Cerebellar cortex (tissue), 1 donor: ENCODE results near the gene CDH3.

Source experiments
- DNase-seq: peaks from one replicate; pipeline ENCODE4 v3.0.0-alpha.2; 2015; ENCODE audit warnings: low spot score

Gene CDH3

DNA sequence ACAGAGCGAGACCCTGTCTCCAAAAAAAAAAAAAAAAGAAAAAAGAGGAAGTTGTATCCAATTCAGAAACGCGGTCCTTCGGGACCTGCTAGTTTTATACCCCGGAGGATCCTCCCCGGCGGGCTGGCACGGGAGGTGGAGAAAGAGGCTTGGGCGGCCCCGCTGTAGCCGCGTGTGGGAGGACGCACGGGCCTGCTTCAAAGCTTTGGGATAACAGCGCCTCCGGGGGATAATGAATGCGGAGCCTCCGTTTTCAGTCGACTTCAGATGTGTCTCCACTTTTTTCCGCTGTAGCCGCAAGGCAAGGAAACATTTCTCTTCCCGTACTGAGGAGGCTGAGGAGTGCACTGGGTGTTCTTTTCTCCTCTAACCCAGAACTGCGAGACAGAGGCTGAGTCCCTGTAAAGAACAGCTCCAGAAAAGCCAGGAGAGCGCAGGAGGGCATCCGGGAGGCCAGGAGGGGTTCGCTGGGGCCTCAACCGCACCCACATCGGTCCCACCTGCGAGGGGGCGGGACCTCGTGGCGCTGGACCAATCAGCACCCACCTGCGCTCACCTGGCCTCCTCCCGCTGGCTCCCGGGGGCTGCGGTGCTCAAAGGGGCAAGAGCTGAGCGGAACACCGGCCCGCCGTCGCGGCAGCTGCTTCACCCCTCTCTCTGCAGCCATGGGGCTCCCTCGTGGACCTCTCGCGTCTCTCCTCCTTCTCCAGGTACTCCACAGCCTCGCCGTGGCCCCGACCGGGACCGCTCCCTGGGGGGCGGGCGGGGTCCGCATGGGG lies at the start of gene CDH3:
CDH3 (plus strand) TSS at position 596 of the 779 bp plus-strand sequence; CDS start at position 666, 70 bp downstream.
- no peak for DNase-seq

DNA sequence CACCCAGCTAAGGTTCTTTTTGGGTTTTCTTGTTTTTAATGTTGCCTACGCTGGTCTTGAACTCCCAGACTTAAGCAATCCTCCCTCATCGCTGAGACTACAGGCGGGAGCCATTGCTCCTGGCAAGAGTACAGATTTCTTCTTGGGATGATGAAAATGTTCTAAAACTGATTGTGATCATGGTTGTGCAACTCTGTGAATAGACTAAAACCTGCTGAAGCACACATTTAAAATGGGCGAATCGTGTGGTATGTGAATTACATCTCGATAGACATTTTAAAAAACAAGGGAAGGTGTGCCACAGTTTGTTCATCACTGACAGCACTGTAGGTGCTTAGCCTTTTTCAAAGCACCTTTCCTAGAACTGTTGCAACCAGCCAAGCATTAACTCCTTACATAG lies 48.8 kb upstream of the CDH3 start:
- no peak for DNase-seq

DNA sequence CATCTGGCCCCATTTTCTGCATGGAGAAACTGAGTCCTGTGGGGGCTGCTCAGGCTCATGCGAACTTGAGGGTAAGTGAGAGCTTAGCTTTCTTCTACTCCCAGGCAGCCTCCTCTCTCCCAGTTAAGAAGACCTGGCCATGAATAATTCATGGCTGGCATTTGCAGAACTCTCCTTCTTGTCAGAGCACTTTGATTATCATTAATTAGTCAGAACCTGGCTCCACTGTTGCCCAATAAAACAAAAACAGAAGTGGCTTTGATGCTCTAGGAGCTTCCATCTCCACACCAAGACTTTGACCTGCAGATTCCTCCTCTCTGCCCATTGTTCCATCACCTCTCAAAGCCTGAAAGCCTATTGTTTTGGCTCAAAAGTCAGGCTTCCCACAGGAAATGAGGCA lies 45.5 kb upstream of the CDH3 start:
- DNase-seq: no peak

DNA sequence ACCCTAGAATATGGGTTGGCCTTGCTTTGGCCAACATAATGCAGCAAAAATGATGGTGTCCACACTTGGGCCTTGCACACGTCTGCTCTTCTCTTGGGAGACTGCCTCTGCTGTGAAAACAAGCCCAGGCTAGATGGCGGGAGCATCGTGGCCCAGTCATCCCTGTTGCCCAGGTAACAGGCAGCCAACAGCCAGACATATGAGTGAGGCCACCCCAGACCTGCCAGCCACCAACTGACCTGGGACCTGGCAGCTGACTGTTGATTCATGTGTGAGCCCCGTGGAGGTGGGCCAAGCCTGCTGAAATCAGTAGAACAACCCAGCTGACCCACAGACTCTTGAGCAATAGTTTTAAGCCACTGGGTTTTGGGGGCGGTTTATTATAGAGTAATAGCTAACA lies 39.4 kb upstream of the CDH3 start:
- DNase-seq: no peak

DNA sequence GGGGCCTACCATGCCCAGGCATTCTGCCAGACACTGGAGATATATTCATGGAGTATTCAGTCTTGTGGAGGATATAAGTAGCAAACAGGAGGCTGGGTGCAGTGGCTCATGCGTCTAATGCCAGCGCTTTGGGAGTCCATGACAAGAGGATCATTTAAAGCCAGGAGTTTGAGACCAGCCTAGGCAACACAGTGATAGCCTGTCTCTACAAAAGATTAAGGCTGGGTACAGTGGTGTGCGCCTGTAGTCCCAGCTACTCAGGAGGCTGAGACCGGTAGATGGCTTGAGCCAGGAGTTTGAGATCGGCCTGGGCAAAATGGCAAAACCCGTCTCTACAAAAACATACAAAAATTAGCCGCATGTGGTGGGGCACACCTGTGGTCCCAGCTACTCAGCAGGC lies 37.7 kb upstream of the CDH3 start:
- no peak for DNase-seq

DNA sequence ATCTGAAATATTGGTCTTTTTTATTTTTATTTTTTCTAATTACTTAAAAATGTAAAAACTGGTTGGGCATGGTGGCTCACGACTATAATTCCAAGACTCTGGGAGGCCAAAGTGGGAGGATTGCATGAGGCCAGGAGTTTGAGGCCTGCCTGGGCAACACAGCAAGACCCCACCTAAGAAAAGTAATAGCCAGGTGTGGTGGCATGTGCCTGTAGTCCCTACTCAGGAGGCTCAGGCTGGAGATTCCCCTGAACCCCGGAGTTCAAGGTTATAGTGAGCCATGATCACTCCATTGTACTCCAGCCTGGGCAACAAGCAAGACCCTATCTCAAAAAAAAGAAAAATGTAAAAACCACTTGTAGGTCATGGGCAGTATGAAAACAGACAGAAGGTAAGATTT lies 36.8 kb upstream of the CDH3 start:
- no peak for DNase-seq

DNA sequence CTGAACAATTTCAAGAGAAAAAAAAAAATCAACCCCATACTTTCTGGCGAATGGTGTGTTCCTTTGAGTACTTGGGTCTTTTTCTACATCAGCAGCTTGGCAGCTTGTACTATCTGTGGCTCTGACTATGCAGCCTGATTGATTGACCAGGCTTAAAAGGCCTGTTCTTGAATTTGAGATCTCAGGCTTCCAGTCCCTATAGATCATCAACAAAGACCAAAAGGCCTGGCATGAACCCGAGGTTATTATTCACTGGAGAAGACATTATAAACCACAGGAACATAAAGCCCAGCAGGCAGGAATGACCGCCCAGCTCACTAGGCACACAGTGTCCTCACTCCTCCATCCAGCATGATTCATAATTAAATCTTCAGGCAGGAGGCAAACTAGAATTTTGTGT lies 32.1 kb upstream of the CDH3 start:
- DNase-seq: no peak

DNA sequence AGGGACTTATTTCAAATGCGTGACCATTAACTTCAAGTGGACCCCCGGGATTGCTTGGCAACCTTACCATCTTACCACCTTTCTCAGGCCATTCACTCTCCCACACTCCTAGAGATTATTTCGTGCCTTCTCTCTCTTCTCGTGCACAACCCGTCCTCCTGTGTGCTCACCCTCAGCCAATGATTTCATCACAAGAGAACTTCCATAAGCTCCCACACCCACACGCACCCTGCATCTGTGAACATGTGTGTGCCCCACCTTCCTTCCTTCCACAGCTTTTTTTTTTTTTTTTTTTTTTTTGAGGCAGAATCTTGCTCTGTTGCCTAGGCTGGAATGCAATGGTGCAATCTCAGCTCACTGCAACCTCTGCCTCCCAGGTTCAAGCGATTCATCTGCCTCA lies 27.4 kb upstream of the CDH3 start:
- no peak for DNase-seq

DNA sequence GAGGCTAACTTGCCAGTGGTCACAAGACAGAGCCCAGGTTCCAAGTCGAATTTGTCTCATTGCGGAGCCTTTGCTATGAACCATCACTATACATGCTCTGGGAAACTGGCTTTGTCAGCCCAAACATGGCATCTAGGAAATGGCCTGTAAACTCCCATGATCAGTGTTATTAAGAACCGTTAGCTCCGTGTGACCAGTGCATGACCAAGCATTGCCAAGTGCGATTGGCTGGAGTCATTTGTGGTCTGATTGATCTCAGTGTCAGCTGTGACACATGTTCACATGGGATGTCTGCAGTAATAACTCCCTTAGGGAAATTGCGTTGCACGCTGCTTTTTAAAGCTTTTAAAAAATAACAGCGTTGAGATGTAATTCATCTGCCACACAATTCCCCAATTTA lies 18.6 kb upstream of the CDH3 start:
- DNase-seq: no peak

DNA sequence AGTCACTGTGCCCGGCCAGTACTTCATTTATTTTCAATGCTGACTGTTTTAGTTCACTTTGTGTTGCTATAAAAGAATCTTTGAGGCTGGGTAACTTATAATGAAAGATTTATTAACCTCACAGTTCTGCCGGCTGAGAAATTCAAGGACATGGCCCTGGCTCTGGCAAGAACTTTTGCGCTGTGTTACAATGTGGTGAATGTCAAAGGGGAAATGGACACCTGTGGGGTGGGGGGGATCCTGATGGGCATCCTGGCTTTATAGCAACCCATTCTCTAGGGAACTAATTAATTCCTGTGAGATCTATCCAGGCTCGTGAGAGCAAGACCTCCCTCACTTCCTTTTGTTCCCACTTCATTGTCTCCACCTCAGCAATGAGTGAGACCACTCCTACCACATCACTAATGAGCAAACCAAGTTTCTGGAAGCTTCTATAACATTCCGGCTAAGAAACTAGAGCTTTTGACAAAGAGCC lies 17.1 kb upstream of the CDH3 start:
- DNase-seq: no peak

DNA sequence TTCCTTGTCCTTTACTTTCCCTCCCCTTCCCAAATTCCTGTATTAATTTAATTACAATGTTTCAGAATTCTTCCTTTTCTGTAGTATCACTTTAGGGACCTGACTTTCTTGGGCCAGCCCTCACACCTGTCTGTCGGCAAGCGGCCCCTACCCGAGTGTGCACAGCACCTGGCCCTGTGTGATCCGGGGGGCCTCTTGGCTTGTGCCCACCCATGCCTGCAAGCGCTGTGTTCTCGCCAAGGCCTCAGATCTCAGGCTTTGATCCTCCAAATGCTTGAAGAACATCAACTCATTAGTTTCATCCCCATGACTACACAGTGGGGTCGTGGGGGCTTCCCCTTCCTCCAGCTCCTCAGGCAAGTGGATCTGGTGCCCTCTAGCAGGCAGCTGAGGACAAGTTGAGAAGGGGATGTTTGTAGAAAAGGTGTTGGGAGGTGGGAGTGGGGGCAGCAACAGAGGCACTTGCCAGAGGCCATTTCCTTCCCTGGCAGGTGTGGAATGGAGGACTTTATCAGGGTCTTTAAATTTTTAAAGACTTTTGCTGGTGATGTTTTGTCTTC lies 15.7 kb upstream of the CDH3 start:
- no peak for DNase-seq

DNA sequence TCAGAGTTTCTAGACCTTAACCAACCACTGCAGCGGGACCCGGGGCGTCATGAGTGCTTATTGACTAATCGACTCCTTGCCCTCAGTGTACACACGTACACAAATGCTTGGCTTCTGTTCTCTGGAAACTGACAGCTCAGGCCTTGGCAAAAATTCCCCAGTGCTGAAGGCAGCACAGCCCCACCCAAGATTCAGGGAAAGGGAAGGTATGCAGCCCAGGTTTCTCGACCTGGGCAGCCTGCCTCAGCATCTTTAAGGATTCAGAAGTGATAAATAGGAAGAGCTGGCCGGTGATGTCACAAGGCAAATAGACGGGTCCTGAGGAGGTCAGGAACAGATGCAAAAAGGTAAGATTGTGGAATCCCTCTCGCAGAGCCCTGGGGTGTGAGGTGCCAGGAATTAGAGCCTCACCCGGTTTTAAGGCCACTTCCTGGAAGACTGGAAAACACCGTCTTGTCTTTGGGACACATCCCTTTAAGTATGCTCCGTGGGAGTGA lies 9.0 kb upstream of the CDH3 start:
- DNase-seq: no peak

DNA sequence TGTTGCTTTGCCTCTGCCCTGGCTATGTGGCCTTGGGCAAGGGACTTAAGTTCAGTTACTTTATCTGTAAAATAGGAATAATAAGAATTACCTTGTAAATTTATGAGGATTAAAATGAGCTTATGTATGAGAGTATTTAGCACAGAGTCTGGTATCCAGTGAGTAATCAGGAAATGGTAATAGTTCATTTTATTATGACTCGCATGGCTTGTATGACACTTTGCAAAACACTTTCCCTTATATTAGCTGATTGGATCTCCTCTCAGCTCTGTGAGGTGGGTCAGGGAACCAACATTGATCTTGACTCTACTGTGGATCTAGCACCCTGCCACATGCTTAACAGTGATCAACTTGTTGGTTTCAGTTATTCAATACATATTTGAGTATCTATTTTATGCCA lies 8.3 kb upstream of the CDH3 start:
- no peak for DNase-seq

DNA sequence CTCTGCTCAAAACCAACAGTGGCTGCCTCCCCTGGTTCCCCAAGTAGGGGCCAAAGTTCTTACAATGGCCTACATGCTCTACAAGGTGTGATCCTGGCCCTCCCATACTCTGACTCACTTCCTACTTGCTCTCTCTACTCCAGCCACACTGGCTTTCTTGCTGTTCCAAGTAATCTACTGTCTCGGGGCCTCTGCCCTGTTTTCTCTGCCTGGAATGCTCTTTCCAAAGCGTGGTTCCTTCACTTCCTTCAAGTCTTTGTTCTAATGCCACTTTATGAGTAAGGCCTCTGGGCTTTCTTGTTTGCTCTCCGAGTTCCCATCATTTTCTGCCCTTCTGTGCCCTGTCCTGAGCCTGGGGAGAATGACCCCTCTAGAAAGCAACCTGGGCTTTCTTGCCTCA lies 4.1 kb upstream of the CDH3 start:
- DNase-seq: no peak

DNA sequence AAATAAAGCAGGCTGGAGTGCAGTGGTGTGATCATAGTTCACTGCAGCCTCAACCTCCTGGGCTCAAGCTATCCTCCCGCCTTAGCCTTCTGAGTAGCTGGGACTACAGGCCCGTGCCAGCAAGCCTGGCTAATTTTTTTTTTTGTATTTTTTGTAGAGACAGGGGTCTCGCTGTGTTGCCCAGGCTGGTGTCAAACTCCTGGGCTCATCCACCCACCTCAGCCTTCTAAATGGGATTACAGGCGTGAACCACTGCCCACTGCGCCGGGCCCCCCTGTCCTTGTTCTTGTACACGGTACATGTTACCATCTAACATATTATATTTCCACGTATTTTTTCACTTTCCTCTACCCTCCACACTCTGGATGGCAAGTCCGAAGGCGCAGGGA lies 3.1 kb upstream of the CDH3 start:
- no peak for DNase-seq

DNA sequence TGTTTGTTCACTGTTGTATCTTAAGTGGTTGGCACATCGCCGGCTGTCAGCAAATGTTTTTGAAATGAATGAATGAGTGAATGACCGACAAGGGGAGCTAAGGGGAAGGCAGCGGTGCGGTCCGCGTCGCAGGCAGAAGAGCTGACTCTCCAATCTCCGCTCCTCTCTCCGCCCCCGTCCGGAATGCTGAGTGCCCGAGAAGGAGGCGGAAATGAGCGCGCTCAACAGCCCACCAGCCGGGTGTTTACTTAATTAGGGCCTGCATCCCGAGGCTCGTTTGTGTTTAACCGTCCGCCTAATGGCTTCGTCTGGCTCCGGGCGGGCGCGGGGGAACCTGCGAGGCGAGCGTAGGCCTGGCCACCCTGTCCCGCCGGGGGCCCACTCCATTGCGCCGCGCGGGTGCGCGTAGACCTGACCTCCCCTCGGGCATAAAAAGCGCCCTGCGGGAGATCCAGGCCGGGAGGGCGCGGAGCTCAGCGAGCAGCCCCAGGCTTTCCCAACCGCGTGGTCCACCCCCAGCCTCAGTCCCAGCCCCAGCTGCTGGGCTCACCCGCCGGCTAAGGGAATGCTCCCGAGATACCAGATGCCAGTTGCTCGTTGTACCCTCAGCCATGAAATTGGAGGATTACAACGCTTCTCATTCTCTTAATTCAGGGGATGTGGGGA lies 2.5 kb upstream of the CDH3 start:
- DNase-seq: no peak

DNA sequence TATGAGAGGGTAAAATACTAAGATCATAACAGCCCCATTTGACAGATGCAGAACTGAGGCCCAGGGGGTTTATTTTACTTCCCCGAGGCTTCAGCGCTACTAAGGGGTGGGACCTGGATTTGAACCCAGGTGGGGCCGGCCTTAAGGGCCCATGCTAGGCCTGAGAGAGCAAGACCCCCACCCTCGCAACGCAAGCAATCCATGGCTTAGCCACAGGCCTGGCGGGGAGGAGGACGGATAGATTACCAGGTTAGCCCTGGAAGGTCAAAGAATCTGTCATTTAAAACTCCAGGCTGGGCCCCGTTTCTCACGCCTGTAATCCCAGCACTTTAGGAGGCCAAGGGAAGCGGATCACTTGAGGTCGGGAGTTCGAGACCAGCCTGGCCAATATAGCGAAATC lies 1.9 kb upstream of the CDH3 start:
- DNase-seq: no peak

DNA sequence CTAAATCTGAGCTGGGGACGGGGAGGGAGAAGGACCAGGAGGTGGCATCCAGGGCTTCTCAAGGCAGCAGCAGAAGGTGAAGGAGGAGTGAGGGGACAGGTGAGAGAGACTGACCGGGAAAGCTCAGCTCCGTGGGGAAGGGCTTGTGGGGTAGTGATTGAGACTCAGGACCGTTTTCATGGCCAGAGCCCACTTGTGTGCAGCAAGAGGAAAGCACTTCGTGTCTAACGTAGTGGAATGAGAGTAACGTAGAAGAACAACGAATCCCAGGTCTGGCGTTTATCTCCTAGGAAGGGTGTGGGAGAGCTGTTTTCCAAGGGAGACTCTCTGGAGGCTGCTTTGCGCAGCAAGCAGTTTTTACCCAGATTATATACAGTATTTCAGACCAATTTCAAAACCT lies 1.3 kb upstream of the CDH3 start:
- no peak for DNase-seq

DNA sequence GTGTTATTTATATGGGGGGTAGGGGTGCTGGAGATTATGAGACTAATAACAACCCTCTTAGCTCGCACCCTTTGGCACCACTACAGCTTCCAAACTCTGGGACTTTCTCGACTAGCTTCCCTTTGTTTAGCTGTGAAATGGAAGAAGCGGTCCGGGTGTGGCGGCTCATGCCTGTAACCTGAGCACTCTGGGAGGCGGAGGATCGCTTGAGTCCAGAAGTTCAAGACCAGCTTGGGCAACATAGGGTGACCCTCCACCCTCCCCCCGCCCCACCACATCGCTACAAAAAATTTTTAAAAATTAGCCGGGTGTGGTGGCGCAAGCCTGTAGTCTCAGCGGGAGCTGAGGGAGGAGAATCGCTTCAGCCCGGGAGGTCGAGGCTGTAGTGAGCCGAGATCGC lies 814 bp upstream of the CDH3 start:
- DNase-seq: no peak

DNA sequence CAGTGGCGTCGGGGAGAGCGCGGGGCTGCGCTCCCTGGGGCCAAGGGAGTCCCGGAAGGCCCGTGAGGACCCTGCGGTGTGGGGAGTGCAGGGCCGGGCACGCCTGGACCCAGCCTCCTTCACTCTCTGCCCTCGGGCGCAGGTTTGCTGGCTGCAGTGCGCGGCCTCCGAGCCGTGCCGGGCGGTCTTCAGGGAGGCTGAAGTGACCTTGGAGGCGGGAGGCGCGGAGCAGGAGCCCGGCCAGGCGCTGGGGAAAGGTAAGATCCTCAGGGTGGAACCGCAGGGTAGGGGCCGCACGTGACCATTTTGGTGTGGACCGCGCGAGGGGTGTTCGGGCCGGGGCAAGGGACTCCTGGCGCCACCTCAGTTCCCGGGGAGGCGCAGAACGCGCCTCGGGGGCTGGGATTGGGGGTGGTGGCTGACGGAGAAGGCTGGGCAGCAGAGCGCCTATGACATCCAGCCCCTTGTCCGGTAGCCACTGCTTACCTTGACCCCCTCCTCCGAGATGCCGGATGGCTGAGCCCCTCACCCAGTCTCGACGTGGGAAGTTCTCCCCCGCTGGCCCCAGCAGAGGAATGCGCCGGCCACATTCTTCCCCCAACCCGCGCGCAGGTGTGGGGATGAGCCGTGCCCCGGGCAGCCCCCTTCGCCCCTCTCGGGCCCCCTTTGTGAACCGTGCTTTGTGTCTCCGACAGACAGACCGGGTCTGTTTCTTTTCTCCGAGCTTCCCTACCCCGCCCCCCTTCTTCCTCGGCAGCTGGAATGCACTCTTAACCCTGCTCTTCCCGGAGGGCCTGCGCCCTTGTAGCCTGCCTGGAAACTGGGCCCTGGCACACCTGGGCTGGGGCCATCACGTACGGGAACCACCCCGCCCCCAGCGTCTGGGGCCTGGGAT lies 631 bp downstream of the CDH3 start:
- no peak for DNase-seq

DNA sequence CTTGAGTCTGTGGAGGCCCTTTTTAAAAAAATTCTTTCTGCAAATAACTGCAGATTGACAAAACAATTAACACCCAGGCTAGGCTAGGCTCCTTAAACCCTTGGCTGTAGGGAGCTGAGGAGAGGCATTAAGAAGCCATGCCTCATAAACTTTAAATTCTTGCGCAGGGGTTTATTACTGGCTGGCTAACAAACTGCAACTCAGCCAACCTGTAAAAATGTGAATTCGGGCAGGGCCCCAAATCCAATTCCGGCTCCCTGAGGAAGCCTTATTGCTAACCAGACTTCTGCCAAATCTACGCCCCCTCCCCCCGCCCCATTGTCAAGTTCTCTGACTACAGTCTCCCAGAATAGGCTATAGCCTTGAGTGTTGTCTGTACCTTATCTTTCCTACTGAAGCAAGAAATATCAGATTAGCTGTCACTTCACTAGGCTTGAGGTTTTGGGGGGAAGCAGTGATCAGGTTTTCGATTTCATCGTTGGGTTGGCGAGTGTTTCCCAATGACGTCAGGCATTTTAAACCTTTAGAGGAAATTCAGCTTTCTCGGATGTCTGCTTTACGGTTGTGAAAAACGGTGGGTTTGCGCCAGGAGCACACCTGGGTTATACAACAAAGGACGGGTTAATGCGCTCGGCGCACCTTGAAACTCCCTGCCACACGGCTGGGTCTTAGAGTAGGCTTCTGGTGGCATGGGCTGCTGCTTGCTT lies 2.0 kb downstream of the CDH3 start:
- DNase-seq: no peak

DNA sequence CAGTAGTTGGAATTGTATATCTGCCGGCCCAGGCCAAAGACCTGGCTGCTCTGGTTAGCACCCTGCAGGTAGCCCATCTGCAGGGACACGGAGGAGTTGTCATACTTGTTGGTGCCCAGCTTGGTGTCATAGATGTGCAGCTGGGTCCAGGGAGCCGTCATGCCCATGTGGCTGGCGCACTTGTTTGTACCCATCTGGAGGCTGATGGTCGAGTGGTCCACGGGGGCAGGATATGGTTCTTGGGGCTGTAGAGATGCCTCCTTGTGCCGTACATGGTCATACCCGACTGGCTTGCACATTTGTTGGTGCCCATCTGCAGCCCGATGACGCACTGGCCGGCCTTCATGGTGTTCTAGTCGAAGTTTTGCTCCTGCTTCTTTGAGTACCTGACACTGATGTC lies 6.0 kb downstream of the CDH3 start:
- no peak for DNase-seq
